GM10266 (cell line): Measurements from ENCODE around the gene HSFX3.

Experiments
- DNase-seq: peaks from one replicate; pipeline ENCODE4 v3.0.0; 2012; ENCODE audit errors: extremely low spot score
- TF ChIP-seq, protein P1 (sequence below): IDR thresholded peaks from 2 replicates; pipeline ENCODE4 v1.5.1; 2012; ENCODE audit warnings: mild to moderate bottlenecking, low read depth; ENCODE audit not compliant: control insufficient read depth, insufficient read depth; ENCODE audit errors: missing control alignments

Gene HSFX3

DNA sequence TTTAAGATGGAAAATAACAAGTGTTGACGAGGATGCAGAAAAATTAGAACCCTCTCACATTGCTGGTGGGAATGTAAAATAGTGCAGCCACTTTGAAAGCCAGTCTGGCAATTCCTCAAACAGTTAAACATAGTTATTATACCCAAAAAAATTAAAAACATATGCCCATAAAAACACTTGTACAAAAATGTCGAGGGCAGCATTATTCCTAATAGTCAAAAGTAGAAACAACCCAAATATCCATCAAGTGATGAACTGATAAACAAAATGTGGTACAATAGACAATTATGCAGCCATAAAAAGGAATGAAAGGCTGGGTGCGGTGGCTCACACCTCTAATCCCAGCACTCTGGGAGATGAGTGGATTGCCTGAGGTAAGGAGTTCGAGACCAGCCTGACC, 51.0 kb downstream of the HSFX3 start:
- TF ChIP-seq, protein P1, sequence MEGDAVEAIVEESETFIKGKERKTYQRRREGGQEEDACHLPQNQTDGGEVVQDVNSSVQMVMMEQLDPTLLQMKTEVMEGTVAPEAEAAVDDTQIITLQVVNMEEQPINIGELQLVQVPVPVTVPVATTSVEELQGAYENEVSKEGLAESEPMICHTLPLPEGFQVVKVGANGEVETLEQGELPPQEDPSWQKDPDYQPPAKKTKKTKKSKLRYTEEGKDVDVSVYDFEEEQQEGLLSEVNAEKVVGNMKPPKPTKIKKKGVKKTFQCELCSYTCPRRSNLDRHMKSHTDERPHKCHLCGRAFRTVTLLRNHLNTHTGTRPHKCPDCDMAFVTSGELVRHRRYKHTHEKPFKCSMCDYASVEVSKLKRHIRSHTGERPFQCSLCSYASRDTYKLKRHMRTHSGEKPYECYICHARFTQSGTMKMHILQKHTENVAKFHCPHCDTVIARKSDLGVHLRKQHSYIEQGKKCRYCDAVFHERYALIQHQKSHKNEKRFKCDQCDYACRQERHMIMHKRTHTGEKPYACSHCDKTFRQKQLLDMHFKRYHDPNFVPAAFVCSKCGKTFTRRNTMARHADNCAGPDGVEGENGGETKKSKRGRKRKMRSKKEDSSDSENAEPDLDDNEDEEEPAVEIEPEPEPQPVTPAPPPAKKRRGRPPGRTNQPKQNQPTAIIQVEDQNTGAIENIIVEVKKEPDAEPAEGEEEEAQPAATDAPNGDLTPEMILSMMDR = no peak
- no peak for DNase-seq
